OCI-LY3 (cell line): Measurements from ENCODE around the gene HM13.

Source experiments
- CTCF ChIP-seq: fragments of 200-600, 300-600 bp; sonication (generic); IDR thresholded peaks from 2 replicates; pipeline ENCODE4 v1.5.1; 2014; ENCODE audit warnings: antibody characterized with exemption, low read length, low read depth
- EZH2phosphoT487 ChIP-seq: fragments of 200-600 bp; shearing (Covaris generic); IDR thresholded peaks from 2 replicates; pipeline ENCODE4 v1.6.1; 2018; ENCODE audit warnings: antibody characterized with exemption, mixed run types, low read depth

- TF ChIP-seq CTCF, result no peak
- no peak for TF ChIP-seq EZH2phosphoT487
Measured at GRCh38 chr20:31542201-31542842, 28.1 kb downstream of the HM13 start.
